IPS-15b (cell line): ENCODE data around the gene WIPF1.

Experiments used
- H3K27me3 ChIP-seq: one replicate; pipeline ENCODE4 v1.6.1; 2013; ENCODE audit warnings: low read length; ENCODE audit not compliant: control insufficient read depth, insufficient read depth
- H3K36me3 ChIP-seq: one replicate; pipeline ENCODE4 v1.6.1; 2013; ENCODE audit warnings: low read length; ENCODE audit not compliant: control insufficient read depth, insufficient read depth
- H3K4me1 ChIP-seq: one replicate; pipeline ENCODE4 v1.6.1; 2013; ENCODE audit warnings: mild to moderate bottlenecking, low read length; ENCODE audit not compliant: control insufficient read depth, insufficient read depth
- H3K4me3 ChIP-seq: one replicate; pipeline ENCODE4 v1.5.1; 2013; ENCODE audit warnings: low read depth, low read length
- H3K9ac ChIP-seq: one replicate; pipeline ENCODE4 v1.6.1; 2013; ENCODE audit warnings: low read depth, mild to moderate bottlenecking, low read length
- H3K9me3 ChIP-seq: one replicate; pipeline ENCODE4 v1.6.1; 2013; ENCODE audit warnings: mild to moderate bottlenecking, low read length; ENCODE audit not compliant: control insufficient read depth, insufficient read depth

Gene WIPF1

GRCh38 chr2:174607584-174607983, 10.0 kb upstream of the WIPF1 start:
- no peaks in the 10 kb centered on the region for H3K4me1 ChIP-seq

GRCh38 chr2:174606336-174606735, 8.7 kb upstream of the WIPF1 start:
- no peaks in the 10 kb centered on the region for H3K27me3 ChIP-seq
- no peaks in the 10 kb centered on the region for H3K4me1 ChIP-seq
- H3K9ac ChIP-seq = no peak overlapping the region
- no peaks in the 10 kb centered on the region for H3K36me3 ChIP-seq
- H3K9me3 ChIP-seq = no peaks in the 10 kb centered on the region
- no peak overlapping the region for H3K4me3 ChIP-seq

More at GRCh38 chr2:174607584-174607983, 10.0 kb upstream of the WIPF1 start:
- H3K9ac ChIP-seq = no peak overlapping the region
- H3K4me3 ChIP-seq = no peak overlapping the region
- no peaks in the 10 kb centered on the region for H3K36me3 ChIP-seq
- no peaks in the 10 kb centered on the region for H3K27me3 ChIP-seq
- H3K9me3 ChIP-seq = no peaks in the 10 kb centered on the region

- Histone ChIP-seq H3K4me1 (no peaks in the 10 kb centered on the region), H3K36me3 (no peaks in the 10 kb centered on the region), H3K9ac (no peak overlapping the region), H3K27me3 (no peaks in the 10 kb centered on the region), H3K9me3 (no peaks in the 10 kb centered on the region), H3K4me3 (no peak overlapping the region)
Measured at GRCh38 chr2:174605687-174606086, 8.1 kb upstream of the WIPF1 start.

- no peak overlapping the region for H3K4me3 ChIP-seq
- no peaks in the 10 kb centered on the region for H3K36me3 ChIP-seq
- H3K9me3 ChIP-seq = no peaks in the 10 kb centered on the region
- H3K27me3 ChIP-seq = no peaks in the 10 kb centered on the region
- no peaks in the 10 kb centered on the region for H3K4me1 ChIP-seq
- no peak overlapping the region for H3K9ac ChIP-seq
Measured at GRCh38 chr2:174603280-174603679, 5.7 kb upstream of the WIPF1 start.

GRCh38 chr2:174602745-174603144, 5.1 kb upstream of the WIPF1 start:
- H3K4me3 ChIP-seq = no peak overlapping the region
- H3K9ac ChIP-seq = no peak overlapping the region
- H3K36me3 ChIP-seq = no peaks in the 10 kb centered on the region
- H3K27me3 ChIP-seq = no peaks in the 10 kb centered on the region
- H3K9me3 ChIP-seq = no peaks in the 10 kb centered on the region
- no peaks in the 10 kb centered on the region for H3K4me1 ChIP-seq

GRCh38 chr2:174600349-174600748, 2.7 kb upstream of the WIPF1 start:
- H3K27me3 ChIP-seq = no peaks in the 10 kb centered on the region
- no peak overlapping the region for H3K9ac ChIP-seq
- no peaks in the 10 kb centered on the region for H3K9me3 ChIP-seq
- no peaks in the 10 kb centered on the region for H3K4me1 ChIP-seq
- no peaks in the 10 kb centered on the region for H3K36me3 ChIP-seq
- H3K4me3 ChIP-seq = no peak overlapping the region

GRCh38 chr2:174599310-174599921, 1.8 kb upstream of the WIPF1 start:
- Histone ChIP-seq H3K4me1 (no peaks in the 10 kb centered on the region), H3K4me3 (no peak overlapping the region), H3K9me3 (no peaks in the 10 kb centered on the region), H3K36me3 (no peaks in the 10 kb centered on the region), H3K9ac (no peak overlapping the region), H3K27me3 (no peaks in the 10 kb centered on the region)

GRCh38 chr2:174597009-174597344, 627 bp downstream of the WIPF1 start:
- H3K4me1 ChIP-seq = peaks cover 7% of the 10 kb centered on the region
- H3K9me3 ChIP-seq = no peaks in the 10 kb centered on the region
- no peak overlapping the region for H3K9ac ChIP-seq
- H3K36me3 ChIP-seq = no peaks in the 10 kb centered on the region
- no peak overlapping the region for H3K4me3 ChIP-seq
- H3K27me3 ChIP-seq = no peaks in the 10 kb centered on the region

GRCh38 chr2:174595891-174596397, 1.7 kb downstream of the WIPF1 start:
- no peaks in the 10 kb centered on the region for H3K9me3 ChIP-seq
- no peak overlapping the region for H3K9ac ChIP-seq
- H3K4me1 ChIP-seq = peaks cover 7% of the 10 kb centered on the region
- H3K4me3 ChIP-seq = no peak overlapping the region
- no peaks in the 10 kb centered on the region for H3K36me3 ChIP-seq
- H3K27me3 ChIP-seq = no peaks in the 10 kb centered on the region

GRCh38 chr2:174595116-174595809, 2.3 kb downstream of the WIPF1 start:
- Histone ChIP-seq H3K36me3 (no peaks in the 10 kb centered on the region), H3K9ac (no peak overlapping the region), H3K4me3 (no peak overlapping the region), H3K9me3 (no peaks in the 10 kb centered on the region), H3K4me1 (peaks cover 7% of the 10 kb centered on the region), H3K27me3 (no peaks in the 10 kb centered on the region)

- Histone ChIP-seq H3K36me3 (no peaks in the 10 kb centered on the region), H3K9me3 (no peaks in the 10 kb centered on the region), H3K4me1 (peaks cover 7% of the 10 kb centered on the region), H3K4me3 (no peak overlapping the region), H3K27me3 (no peaks in the 10 kb centered on the region), H3K9ac (no peak overlapping the region)
Measured at GRCh38 chr2:174594456-174594855, 3.1 kb downstream of the WIPF1 start.

GRCh38 chr2:174593574-174594203, 3.9 kb downstream of the WIPF1 start:
- Histone ChIP-seq H3K9me3 (no peaks in the 10 kb centered on the region), H3K4me3 (no peak overlapping the region), H3K4me1 (peaks cover 7% of the 10 kb centered on the region), H3K36me3 (no peaks in the 10 kb centered on the region), H3K27me3 (no peaks in the 10 kb centered on the region), H3K9ac (no peak overlapping the region)
